ENCODE results near the gene KAZN.
"Not testable (repeated sequence)": the region's sequence is repeated elsewhere in the genome, so short reads cannot be mapped to it uniquely, and the experiment has no call there.

KAZN gene

DNA sequence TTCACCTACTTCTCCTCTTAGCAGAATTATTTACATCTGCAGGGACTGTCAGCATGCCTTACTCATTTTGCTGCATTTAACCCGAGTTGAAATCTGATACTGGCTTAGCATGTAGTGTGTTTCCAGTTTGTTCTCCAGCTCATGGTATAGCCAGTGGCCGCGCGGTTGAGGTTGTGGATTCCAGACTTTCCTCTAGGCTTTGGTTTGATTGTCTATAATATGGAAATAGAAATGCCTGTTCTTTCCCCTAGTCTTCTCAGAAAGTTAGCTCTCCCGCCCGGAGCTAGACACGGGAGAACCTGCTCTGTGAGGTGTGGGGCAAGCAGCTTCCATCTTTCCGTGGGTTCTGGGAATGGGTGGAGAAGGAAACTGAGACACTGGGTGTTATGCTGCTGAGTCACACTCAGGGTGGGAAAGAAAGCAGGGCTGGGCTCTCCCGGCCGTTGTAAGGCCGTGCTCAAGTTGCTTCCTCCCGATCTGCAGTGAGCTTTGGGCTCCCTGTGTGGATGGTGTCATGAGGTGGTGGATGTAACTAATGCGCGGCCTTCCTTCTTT, 348.3 kb downstream of the KAZN start:
- no peak for DNase-seq (ENCODE audit: low read depth in 3 of 3, low spot score in 1 of 3)

GRCh38 chr1:14947421-14947820, 348.9 kb downstream of the KAZN start:
- DNase-seq (ENCODE audit: low read depth in 3 of 3, low spot score in 1 of 3), result no peak

DNA sequence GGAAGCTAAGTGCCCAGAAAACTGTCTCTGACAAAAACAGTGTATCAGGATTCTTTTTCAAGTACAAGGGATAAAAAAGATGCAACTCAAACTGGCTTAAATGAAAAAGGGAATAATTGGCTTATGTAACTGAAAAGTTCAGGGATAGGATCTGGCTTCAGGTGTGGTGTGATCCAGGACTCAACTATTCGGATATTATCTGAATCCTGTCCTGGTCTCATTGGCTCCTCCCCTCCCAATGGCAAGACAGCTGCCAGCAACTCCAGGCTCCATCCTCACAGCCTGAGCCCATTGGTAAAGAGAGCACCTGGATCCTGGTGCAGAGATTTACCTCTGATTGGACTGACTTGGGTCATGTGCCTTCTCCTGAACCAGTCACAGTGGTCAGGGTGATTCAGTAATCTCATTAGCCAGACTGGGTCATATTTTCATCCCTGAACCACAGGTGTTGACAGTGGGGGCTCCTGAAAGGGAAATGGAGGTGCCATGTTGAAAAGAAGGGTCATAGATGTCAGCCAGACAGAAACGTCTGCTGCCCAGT, 349.7 kb downstream of the KAZN start:
- no peak for DNase-seq (ENCODE audit: low read depth in 3 of 3, low spot score in 1 of 3)

GRCh38 chr1:14949270-14949835, 350.9 kb downstream of the KAZN start:
- no peak for DNase-seq (ENCODE audit: low read depth in 3 of 3, low spot score in 1 of 3)

DNA sequence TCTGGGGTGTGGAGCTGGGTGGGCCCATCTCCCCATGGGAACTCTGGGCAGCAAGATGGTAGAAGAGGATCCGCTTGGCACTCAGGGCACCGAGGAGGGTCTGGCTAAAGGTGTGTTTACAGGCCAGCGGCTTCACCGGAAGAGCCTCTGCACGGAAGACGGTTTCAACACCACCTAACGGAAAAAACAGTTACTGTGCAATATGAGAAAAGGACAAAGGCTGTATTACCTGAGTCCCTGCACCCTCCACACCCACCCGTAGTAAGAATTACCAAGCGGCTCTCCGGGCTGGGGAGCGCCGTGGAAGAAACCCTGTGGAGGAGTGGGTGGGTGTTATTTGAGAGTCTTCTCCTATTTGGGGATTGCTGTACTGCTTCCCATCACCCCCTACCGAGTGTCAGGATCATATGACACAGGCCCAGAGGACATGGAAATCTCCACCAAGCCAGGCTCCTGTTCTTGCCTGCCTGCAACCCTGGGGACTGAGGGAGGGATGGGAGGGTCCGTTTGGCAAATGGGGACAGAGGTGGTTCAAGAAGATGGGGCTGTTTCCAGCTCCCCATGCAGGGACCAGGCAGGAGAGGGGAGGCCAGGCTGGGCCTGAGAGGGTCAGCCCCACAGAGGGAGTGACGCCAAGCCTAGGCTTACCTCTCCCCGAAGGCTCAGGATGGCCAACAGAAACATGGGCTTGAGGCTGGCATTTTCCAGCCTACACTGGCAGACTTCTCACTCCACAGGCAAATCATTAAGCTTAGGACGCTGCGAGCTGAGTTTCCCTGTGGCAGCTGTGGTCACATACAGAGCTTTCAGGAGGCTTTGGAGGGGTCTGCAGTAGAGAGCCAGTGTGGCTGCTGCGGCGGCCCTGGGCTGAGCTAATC, 351.6 kb downstream of the KAZN start:
- DNase-seq (ENCODE audit: low read depth in 3 of 3, low spot score in 1 of 3), result no peak

DNA sequence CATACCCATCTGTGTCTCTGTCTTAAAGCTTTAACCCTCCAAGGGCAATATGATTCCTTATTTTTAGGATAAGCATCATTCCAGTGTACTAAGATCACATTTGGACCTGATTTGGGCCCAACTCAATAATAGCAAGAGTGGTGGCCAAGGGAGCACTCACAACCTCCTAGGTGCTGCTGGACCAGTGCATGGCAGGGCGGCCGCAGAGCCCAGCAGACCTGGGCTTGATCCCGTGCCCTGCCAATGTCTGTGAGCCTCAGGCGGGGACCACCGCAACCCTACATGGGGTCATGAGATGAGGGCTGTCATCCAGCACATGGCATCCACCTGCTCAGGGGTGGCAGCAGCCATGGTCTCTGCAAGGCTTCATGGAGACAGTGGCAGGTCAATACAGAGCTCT, 353.3 kb downstream of the KAZN start:
- no peak for DNase-seq (ENCODE audit: low read depth in 3 of 3, low spot score in 1 of 3)

DNA sequence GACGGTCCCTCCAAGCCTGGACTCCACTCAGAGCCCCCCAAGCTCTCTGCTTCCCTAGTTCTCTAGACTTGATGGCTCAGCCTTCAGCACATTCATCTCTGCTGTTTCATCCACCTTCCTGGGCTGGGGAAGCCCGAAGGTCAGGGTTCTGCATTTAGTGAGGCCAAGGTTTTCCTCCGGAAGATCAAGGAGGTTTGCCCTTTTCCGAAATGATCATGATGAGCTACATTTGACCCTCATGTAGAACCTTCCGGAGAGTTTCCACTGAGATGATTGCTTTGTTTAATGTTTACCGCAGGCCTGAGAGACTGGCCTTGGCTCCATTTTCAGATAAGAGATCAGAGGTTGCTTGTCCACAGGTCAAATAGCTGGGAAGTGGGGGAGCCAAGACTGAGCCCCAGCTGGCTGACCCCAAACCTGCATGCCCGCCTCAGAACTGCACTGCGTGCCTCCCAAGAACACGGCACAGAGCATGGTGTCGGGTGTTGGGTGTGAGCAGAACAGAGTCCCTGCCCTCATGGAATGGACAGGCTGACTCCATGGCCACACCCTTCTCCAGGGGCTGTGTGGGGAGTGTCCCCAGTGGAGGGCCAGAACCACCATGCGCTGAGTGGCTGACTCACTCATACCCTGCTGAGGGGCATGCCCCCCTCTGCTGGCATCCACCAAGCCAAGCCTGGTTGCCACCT, 354.3 kb downstream of the KAZN start:
- no peak for DNase-seq (ENCODE audit: low read depth in 3 of 3, low spot score in 1 of 3)

- DNase-seq (ENCODE audit: low read depth in 3 of 3, low spot score in 1 of 3), result no peak
Measured at GRCh38 chr1:14954210-14954609, 355.7 kb downstream of the KAZN start.

DNA sequence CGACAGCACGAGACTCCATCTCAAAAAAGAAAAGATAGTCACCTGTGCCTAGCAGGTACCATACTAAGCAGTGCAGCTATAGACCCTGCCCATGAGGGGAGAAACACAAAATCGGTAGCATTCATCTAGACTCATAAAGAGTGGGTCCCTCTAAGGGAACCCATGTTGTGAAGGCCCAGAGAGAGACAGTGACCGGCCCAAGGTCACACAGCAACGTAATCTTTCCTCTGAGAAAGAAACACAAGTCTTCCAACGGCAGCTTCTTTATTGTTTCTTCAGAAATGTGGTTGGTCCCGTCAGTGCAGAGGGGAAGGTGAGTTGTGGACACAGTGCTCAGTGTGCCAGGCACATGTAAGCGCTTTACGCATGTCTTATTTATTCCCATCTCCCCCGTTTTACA, 356.4 kb downstream of the KAZN start:
- DNase-seq (ENCODE audit: low read depth in 3 of 3, low spot score in 1 of 3), result no peak

- DNase-seq (ENCODE audit: low read depth in 3 of 3, low spot score in 1 of 3), result no peak
Measured at GRCh38 chr1:14955402-14955801, 356.9 kb downstream of the KAZN start.

DNA sequence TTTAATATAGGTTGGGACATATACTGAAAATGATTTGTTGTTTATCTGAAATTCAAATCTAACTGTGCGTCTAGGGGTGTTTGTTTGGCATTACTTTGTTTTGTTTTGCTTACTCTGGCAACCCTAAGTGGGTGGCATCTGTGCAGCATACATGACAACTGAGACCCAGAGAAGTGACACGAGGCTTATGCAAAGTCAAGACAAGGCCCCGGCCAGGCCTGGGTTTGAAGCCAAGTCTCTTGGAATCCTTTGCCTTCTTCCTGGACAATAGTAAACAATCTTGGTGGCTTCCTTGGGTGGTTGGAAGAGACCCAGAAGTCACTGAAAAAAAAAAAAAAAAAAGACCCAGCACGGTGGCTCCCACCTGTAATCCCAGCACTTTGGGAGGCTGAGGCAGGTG, 357.5 kb downstream of the KAZN start:
- DNase-seq (ENCODE audit: low read depth in 3 of 3, low spot score in 1 of 3), result no peak

DNA sequence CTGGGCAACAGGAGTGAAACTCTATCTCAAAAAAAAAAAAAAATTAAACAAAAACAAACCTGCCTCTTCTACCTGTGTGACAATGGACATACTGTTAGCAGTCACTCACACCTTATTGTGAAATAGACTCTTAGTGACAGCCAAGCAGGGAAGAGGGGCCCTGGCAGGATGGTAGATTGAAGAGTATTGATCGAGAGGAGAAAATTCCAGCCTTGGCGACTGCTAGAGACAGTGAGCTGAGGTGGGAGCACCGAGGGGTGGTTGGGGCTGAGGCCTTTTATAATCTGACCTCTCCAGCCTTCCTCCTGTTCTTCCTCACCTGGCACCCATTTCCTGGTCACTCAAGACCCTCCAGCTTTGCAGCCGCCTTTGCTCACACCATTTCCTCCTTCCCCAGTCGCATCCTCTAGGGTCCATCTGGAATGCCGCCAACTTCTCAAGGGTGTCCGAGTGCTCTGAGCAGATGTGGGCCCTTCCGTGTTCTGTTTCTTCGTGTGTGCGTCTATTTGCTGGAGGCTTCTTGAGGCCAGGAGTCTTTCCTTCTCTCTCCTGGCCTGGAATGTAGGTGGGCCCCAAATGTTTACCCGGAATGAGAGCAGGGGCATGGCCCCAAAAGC, 358.2 kb downstream of the KAZN start:
- DNase-seq (ENCODE audit: low read depth in 3 of 3, low spot score in 1 of 3), result no peak

DNA sequence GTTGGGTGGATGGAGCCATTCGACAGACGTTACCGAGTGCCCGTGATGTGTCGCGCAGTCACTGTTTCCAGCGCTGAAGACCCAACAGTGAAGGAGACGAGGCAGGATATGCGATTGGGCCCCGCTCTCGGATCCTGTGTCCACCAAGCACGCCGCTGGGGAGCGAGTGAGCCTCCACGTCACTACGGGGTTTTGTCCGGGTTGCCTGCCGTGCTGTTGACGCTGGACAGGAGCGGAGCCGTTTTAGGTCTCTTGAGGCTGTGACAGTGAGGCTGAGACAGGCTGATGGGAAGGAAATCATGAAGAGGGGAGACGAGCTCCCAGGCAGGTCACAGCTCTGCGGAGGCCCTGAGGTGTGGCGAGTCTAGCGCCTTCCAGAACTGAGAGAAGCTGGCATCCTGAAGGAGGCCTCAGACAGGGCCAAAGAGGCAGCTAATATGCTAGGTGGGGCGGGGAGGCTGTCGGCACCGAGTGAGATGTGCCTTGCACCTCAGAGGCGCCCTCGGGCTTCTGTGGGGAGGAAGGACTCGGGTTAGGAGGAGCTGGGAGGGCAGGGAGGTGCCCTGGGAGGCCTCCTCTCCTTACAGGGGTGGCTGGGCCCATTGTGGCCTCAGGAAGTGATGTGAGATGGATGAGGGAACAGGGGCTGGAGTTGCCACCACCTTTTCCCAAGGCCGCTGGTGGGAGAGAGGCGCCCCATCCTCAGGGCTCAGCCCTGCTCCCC, 359.1 kb downstream of the KAZN start:
- no peak for DNase-seq (ENCODE audit: low read depth in 3 of 3, low spot score in 1 of 3)

DNA sequence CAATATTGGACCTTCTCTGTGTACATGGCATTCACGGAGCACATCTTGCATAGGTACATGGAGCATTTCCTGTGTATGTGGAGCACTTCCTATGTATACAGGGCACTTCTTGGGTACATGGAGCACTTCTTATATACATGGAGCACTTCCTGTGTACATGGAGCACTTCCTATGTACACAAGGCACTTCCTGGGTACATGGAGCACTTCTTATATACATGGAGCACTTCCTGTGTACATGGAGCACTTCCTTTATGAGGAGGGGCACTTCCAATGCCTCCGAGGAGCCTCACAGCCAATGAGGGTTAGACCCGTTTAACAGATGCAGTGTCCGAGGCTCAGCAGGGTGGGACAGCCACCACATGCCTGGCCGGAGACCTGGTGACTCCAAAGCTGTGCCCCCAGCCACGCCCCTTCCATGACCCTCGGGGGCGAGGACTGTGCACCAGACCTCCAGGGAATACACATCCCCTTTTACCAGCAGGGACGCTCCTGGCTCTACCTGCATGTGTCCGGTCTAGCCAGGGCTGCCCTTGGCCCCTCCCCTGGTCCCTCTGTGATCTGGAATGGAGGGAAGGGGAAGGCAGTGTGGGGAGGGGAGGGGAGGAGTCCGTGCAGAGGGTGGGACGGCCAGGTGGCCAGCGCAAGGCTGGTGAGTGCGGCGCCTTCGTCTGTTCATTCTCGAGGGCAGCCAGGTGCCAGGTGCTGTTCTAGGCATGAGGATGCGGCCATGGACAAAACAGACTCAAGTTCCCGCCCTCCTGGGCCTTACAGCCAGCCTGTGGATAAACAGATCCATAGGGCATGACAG, 360.0 kb downstream of the KAZN start:
- no peak for DNase-seq (ENCODE audit: low read depth in 3 of 3, low spot score in 1 of 3)

- no peak for DNase-seq (ENCODE audit: low read depth in 3 of 3, low spot score in 1 of 3)
Measured at GRCh38 chr1:14959059-14959694, 360.7 kb downstream of the KAZN start.

DNA sequence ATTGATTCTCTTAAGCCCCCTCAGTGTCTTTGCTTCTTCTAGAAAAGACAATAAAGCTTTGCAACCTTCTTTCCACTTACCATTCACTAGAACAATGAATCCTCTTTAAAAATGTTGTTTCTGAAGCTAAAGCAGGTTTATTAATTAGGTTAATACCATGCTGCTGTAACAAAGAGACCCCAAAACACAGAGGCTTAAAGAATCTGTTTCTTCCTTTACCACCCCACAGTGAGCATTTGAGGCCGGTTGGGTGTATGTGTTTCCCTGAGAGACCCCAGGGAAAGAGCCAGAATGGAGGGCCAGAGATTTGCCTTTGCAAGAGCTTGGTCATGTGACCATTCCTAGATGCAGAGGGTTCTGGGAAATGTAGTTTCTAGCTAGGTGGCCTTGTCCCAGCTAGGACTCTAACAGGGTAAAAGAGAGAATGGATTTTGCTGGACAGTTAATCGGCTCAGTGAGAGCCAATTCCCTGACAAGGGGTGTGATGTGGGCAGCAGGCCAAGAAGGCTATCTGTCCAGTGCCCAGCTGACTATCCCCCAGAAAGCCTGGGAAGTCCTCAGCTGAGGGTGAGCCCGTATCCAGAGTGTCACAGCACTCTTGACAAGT, 363.3 kb downstream of the KAZN start:
- no peak for DNase-seq (ENCODE audit: low read depth in 3 of 3, low spot score in 1 of 3)

DNA sequence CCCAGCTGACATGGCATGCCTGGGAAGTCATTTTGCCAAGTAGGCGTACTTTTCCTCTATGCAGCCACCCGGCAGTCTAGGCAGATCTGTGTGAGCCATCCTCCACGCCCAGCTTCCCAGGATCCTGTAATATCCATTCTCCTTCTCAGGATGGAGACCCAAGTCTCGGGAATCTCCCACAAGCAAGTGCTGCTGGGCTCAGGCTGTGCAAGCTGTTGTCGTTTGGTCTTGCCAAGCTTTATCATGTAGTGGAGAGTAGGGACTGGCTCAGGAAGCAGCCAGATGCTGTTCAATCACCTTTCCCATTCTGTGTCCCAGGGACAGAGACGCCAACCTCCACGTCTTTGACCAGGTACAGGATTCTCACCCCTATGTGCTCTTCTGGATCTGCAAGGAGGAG, 363.9 kb downstream of the KAZN start:
- no peak for DNase-seq (ENCODE audit: low read depth in 3 of 3, low spot score in 1 of 3)

DNA sequence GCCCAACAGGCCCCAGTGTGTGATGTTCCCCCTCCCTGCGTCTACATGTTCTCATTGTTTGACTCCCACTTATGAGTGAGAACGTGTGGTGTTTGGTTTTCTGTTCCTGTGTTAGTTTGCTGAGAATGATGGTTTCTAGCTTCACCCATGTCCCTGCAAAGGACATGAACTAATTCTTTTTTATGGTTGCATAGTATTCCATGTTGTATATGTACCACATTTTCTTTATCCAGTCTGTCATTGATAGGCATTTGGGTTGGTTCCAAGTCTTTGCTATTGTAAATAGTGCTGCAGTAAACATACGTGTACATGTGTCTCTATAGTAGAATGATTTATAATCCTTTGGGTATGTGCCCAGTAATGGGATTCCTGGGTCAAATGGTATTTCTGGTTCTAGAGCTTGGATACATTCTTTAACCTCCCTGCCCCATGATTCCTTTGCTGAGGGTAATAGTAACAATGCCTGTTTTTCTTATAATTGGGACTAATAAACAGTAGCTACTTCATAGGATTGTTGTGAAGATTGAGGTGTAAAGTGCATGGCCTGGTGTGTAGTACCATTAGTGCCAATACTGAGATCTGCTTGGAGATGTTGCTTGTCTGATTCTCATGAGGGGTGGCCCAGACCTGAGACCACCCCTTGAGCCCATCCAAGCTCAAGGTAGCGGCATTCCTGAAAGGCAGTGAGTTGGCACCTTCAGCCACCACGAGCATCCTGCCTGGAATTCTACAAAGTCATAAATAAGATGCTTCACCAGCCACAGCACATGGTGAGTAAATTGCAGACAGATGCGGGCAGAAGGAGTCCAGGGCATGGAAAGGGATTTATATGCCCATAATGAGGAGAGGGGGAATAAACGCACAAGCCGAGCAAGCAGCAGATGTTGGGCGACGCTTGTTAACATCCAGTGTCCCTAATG, 365.6 kb downstream of the KAZN start:
- DNase-seq (ENCODE audit: low read depth in 3 of 3, low spot score in 1 of 3), result not testable (repeated sequence)

All from stimulated activated CD4-positive, alpha-beta T cell treated with anti-CD3 and anti-CD28 coated beads, TNF-alpha, amount 100 ng/mL, for 1 hour (primary cell).